ENCODE results near the gene TGFBI.

TGFBI gene

DNA sequence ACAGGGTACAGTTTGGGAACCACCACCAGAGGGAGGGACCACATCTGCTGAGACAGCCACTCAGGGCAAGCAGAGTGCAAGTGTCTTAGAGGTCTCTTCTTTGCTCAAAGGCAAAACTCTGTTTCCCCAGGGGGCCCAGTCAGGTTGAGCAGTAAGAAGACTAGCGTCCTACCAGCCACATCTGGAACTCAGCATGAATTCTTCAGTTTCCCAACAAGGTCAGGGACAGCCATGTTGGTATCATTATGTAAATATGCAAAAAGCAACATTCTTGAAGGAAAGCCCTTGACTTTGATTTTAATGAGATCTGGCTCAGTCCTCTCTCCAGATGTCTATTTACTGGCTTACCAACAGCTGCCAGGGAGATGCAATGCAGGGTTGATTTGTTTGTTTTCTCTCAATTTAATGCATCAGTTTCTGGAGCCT, 46.7 kb downstream of the TGFBI start:
- Mint-ChIP-seq H3K36me3 (no peaks in the 10 kb centered on the region), H3K4me3 (no peak overlapping the region), H3K27me3 (peaks cover 38% of the 10 kb centered on the region), H3K9me3 (peaks cover 3% of the 10 kb centered on the region), H3K4me1 (peaks cover 11% of the 10 kb centered on the region), H3K27ac (no peak overlapping the region)
- ATAC-seq = no peak

DNA sequence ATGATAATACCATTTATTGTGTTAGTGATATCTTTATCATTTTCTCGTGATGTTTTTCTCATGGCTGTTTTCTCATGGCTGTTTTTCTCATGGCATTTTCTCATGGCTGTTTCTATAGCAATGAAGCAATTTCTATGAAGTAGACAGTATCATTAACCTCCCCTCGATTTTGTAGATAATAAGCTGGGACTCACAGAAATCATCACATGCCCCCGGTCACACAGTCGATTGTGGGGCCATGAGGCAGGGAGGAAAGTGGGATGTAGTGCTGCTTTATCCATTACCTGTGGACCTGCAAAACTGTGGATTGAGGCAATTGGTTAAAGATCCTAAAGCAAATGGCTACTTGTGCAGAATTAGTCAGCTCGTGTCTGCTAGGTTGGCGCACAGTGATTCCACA, 47.3 kb downstream of the TGFBI start:
- no peak for ATAC-seq
- Mint-ChIP-seq H3K36me3 (no peaks in the 10 kb centered on the region), H3K27ac (no peak overlapping the region), H3K27me3 (peaks cover 43% of the 10 kb centered on the region), H3K9me3 (peaks cover 3% of the 10 kb centered on the region), H3K4me1 (peaks cover 14% of the 10 kb centered on the region), H3K4me3 (no peak overlapping the region)

DNA sequence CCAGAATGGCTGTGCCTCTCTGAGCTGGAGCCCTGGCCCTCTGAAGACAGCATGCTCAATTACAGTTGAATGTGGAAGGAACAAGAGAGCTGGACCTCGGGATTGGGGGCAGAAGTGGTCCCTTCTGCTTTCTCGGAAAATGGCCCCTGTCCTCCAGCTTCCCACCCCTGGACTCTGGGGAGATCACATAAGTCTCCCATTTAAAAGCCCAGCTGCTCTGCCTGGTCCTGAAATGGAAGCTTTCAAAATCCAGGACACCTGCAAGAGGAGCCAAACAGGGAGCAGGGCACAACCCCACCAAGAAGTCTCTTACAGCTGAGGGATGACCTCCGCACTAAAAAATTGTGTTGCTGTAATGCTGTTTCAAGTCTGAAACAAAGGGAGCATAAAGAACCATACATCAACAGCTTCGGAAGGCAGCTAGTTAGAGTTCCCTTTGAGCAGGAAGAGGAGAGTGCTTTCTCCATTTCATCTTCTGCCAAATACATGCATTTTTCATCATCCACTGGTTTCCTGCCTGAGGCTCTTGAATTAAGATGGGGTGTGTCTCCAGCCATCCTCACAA, 48.2 kb downstream of the TGFBI start:
- H3K36me3 Mint-ChIP-seq = no peaks in the 10 kb centered on the region
- no peak overlapping the region for H3K4me3 Mint-ChIP-seq
- no peak for ATAC-seq
- H3K27ac Mint-ChIP-seq = no peak overlapping the region
- no peaks in the 10 kb centered on the region for H3K9me3 Mint-ChIP-seq
- H3K4me1 Mint-ChIP-seq = peaks cover 14% of the 10 kb centered on the region
- peaks cover 43% of the 10 kb centered on the region for H3K27me3 Mint-ChIP-seq

DNA sequence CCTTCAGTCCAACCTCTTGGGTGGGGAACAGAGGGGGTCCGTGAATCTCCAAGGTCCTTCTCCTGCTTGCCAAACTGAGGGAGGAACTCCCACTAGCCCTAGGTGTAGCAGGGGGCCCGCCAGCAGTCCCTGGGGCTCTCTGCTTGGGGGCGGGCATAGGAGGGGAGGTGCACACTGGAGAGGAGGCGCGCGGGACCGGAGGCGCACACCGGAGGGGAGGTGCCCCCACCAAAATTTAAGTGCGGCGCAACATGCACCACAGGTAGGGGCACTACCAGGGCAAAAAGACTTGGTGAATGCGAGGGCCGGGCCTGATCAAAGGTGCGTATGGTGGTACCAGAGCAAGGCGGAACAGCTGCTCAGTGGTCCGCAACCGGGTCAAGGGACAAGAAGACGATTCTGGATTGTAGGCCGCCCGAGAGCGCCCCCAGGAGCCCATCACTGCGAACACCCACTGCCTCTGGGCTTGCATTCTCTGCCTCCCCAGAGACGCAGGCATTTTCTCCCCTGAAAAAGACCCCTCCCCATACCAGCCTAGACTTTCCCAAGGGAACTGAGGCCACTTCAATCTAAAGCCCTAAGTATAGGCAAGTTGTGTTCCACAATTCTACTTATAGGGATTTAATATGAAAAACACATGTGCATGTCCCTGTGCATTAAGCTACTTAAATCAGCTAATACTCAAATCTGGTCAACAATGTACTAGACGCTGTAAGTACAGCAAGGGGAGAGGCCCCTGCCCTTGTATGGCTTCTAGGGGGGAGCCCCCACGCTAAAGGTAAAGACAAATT, 50.6 kb downstream of the TGFBI start:
- H3K27ac Mint-ChIP-seq = peak overlapping the region; percentile 29
- H3K4me3 Mint-ChIP-seq = peak overlapping the region; percentile 78
- peaks cover 8% of the 10 kb centered on the region for H3K4me1 Mint-ChIP-seq
- peaks cover 43% of the 10 kb centered on the region for H3K27me3 Mint-ChIP-seq
- H3K36me3 Mint-ChIP-seq = no peaks in the 10 kb centered on the region
- no peaks in the 10 kb centered on the region for H3K9me3 Mint-ChIP-seq
- no peak for ATAC-seq

DNA sequence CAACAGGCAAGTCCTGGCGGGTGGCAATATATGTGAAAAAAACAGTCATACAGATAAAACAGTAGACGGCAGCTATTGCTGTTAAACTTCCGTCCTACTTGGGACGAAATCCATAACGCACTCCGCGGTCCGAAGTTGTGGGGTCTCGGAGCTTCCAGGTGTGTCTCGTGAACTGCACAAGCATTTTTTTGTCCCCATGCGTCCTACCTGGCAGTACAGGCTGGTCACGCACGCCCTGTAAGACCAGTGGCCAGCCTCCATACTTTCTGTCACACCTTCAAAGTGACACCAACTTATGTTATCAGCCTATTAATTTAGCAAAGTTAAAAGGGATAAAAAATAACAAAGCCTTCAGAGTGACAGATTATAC, 51.3 kb downstream of the TGFBI start:
- Mint-ChIP-seq H3K27me3 (peaks cover 43% of the 10 kb centered on the region), H3K9me3 (no peaks in the 10 kb centered on the region), H3K4me1 (peaks cover 8% of the 10 kb centered on the region), H3K36me3 (no peaks in the 10 kb centered on the region), H3K4me3 (peak overlapping the region; percentile 78), H3K27ac (peak overlapping the region; percentile 29)
- no peak for ATAC-seq

DNA sequence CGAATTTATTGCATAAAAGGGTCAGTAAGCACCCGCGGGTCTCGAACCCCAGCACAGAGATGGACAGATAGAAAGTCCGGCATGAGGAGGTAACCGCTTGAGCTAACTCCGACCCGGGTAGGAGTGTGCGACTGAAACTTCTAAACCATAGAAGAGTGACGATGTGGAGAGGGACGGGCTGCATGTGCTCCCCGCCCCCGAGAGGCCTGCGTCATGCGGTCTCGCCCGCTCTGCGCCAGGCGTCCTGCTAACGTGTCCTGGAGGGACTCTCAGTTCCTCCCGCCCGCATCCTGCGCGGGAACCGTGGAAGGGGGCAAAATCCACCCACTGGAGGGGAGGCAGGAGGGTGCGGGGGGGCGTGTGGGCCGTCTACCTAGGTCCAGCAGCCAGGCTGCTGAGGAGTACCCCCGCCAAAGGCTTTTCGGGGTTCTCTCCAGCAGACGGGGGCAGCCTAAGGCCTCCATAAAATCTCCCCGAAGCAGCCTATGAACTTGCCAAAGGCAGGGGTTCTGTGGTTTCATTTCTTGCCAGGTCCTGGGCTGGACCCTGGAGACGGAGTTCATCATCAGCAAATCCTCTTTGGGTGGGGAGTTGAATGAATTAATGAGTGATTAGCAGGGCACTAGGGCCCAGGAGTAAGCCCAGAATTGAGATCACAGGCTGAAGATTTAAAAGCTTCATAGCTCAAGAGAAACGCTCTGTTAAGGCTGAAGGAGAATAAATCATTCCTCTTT, 51.9 kb downstream of the TGFBI start:
- Mint-ChIP-seq H3K4me3 (peak overlapping the region; percentile 78), H3K9me3 (no peaks in the 10 kb centered on the region), H3K4me1 (peaks cover 8% of the 10 kb centered on the region), H3K27me3 (peaks cover 43% of the 10 kb centered on the region), H3K27ac (peak overlapping the region; percentile 29), H3K36me3 (no peaks in the 10 kb centered on the region)
- peak; percentile 93 for ATAC-seq

DNA sequence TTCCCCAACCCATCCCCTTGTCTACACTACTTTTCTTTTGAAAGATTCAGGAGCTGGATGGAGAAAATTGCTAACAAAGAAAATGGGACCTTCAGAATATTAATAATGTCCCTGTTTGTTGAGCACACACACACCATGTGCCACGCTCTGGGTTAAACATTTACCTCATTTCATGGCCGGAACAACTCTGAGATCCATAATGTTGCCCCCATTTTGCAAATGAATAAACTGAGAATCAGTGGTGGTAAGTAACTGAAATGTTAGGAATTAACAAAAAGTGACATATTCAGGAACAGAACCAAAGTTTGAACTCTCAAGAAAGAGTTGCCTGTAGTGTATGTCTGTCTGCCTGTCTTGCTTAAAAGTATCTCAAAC, 52.4 kb downstream of the TGFBI start:
- H3K9me3 Mint-ChIP-seq = no peaks in the 10 kb centered on the region
- peaks cover 43% of the 10 kb centered on the region for H3K27me3 Mint-ChIP-seq
- peaks cover 8% of the 10 kb centered on the region for H3K4me1 Mint-ChIP-seq
- no peak overlapping the region for H3K27ac Mint-ChIP-seq
- no peaks in the 10 kb centered on the region for H3K36me3 Mint-ChIP-seq
- H3K4me3 Mint-ChIP-seq = no peak overlapping the region
- ATAC-seq = no peak

DNA sequence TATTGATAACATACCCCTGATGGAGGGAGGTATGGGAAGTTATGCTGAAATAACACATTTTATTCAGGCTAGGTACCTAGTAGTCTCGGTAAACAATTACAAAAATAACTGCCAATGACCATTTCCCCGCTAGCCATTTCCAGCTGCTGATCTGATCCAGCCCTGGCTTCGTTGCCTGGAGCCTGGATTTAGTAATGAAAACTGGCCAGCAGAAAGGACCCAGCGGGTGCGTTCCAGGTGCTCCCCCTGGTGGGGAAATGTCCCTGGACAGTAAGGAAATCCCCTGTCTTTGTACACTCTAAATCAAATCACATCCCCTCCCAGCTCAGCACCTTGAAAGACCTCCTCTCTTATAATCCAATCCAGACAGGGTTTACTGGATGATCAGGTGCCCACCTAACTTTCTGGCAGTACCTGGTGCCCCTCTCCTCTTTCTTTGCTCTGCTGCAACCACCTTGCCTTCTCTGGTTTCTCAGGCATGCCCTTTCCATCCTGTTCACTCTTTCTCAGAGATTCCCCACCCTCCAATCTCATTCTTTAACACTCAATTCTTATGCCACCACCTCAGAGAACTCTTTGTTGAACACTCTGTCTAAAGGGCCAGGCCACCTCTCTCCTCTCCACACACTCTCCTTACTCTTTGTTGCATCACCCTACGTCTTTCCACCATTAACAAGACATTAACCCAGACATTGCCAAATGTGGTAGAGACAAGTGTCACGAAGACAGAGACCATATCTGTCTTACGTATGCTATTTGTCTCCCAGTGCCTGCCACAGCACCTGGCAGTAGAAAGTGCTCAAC, 53.8 kb downstream of the TGFBI start:
- Mint-ChIP-seq H3K36me3 (no peaks in the 10 kb centered on the region), H3K27me3 (peaks cover 32% of the 10 kb centered on the region), H3K9me3 (no peaks in the 10 kb centered on the region), H3K4me1 (peaks cover 8% of the 10 kb centered on the region), H3K4me3 (no peak overlapping the region), H3K27ac (no peak overlapping the region)
- no peak for ATAC-seq

DNA sequence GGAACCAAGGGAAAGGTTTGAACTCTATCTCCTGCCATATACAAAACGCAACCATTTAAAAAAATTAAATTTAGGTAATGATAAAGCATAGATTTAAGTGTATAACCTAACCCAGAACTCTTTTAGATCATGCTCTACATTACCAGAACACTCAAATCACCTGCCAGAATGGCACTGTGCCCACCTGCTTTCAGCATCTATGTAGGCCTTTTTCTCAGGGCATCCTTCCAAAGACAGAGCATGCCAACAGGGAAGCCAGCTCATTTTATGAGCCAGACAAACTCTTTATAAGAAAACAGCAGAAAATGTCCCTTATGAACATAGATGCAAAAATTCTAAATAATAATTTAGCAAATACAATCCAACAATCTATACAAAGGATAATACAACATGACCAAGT, 55.9 kb downstream of the TGFBI start:
- Mint-ChIP-seq H3K9me3 (no peaks in the 10 kb centered on the region), H3K4me1 (peaks cover 8% of the 10 kb centered on the region), H3K27me3 (peaks cover 12% of the 10 kb centered on the region), H3K4me3 (no peak overlapping the region), H3K36me3 (no peaks in the 10 kb centered on the region), H3K27ac (no peak overlapping the region)
- no peak for ATAC-seq

DNA sequence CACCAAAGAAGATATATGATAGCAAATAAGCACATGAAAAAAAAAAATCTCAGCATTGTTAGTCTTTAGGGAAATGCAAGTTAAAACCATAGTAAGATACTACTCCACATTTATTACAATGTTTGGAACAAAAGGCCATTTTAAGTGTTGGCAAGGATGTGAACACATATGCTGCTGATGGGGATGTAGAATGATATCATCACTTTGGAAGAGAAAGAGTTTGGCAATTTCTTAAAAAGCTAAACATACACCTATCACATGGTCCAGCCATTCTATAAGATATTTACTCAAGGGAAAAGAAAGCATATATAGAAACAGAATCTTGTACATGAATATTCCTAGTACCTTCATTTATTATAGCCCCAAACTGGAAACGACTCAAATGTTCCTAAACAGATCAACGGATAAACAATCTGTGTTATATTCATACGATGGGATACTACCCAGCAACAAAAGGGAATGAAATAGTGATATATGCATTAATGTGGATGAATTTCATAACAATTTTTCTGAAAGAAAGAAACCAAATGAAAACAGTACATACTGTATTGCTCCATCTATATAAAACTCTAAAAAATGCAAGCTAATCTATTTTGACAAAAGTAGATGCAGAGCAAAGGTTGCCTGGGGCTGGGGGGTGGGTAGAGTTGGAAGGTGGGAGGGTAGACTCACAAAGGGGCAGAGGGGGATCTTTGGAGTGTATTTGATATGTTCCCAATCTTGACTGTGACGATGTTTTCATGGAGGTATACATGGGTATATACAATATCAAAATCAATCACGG, 58.2 kb downstream of the TGFBI start:
- no peaks in the 10 kb centered on the region for H3K9me3 Mint-ChIP-seq
- no peaks in the 10 kb centered on the region for H3K27me3 Mint-ChIP-seq
- H3K27ac Mint-ChIP-seq = no peak overlapping the region
- no peaks in the 10 kb centered on the region for H3K36me3 Mint-ChIP-seq
- no peaks in the 10 kb centered on the region for H3K4me1 Mint-ChIP-seq
- H3K4me3 Mint-ChIP-seq = no peak overlapping the region
- no peak for ATAC-seq

DNA sequence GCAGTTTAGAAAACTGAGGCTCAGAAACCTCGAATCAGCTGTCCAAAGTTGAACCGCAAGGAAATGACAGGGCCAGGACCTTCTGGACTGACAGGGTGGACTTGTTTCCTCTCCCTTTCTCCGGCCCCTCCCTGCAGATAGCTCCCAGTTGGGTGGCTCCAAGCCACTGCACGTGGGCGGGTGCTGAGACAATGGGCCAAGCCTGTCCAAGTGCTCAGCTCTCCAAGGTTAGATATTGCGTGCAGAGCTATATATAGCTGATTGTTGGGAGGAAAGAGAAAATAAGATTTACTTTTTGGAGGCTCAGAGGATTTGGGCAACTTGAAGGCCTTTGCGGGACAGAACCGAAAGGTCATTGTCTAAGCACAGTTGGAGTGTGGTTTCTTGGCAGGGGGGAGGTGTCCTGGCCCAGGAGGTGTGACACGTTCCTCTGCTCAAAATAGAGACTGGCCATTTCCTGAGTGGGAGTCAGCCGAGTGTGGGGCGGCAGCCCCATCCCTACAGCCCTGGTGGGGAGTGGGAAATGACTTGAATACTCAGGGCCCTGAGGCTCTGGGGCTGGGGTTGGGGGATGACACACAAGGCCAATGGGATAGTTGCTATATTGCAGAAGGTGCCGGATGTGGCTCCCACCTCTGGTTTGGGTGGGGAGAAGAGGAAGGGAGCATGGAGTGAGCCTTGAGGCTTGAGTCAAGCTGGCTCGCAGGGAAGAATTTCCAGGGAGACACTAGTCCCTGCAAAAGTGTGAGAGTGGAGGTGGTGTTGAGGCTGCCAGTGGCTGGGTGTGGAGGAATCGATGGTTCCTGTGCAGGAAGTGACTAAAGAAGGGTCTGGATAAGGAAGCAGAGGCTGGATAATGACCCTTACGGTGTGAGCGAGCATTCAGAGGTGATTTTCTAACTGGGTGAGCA, 59.4 kb downstream of the TGFBI start:
- no peaks in the 10 kb centered on the region for H3K27me3 Mint-ChIP-seq
- no peaks in the 10 kb centered on the region for H3K9me3 Mint-ChIP-seq
- no peak overlapping the region for H3K4me3 Mint-ChIP-seq
- no peaks in the 10 kb centered on the region for H3K4me1 Mint-ChIP-seq
- no peak overlapping the region for H3K27ac Mint-ChIP-seq
- peak; percentile 12 for ATAC-seq
- H3K36me3 Mint-ChIP-seq = no peaks in the 10 kb centered on the region

DNA sequence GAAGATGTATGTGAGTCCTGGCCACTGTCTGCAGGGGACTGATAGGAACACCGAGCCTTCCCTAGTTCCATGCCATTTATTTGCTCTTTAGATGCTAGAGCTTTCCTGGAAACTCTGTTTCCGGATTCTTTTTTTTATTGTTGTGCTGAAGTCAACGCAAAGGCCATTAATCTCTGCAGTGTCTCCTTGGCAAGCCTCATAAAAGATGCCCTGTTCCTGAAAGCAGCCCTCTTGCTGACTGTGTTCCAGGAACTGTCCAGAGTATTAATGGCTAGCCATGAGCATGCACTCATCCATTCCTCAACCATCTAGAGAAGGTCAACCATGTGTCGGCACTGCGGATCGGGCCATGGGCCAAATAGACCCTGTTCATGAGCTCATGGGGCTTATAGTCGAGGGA, 61.0 kb downstream of the TGFBI start:
- no peak overlapping the region for H3K4me3 Mint-ChIP-seq

DNA sequence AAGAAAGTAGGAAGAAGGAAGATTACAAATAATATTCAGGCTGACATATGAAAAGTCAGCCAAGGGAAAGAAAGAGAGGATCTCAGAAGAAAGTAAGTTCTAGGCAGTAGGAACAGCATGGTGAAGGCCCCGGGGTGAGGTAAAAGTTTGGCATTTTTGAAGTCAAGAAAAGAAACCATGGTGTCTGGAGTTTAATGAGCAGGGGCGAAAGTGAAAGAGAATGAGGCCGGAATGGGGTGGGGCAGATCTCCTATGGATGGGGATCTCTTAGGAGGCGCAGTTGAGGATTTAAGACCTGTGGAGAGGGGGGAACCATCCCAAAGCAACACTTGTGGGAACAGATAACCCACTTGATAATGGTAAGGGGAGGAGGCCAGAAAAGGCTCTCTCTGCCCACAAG, 61.5 kb downstream of the TGFBI start:
- no peaks in the 10 kb centered on the region for H3K9me3 Mint-ChIP-seq
- no peaks in the 10 kb centered on the region for H3K36me3 Mint-ChIP-seq
- no peak overlapping the region for H3K4me3 Mint-ChIP-seq
- no peaks in the 10 kb centered on the region for H3K4me1 Mint-ChIP-seq
- H3K27me3 Mint-ChIP-seq = no peaks in the 10 kb centered on the region
- H3K27ac Mint-ChIP-seq = no peak overlapping the region
- ATAC-seq = no peak

More for the DNA sequence above, 61.0 kb downstream of the TGFBI start:
- Mint-ChIP-seq H3K27ac (no peak overlapping the region), H3K36me3 (no peaks in the 10 kb centered on the region), H3K9me3 (no peaks in the 10 kb centered on the region), H3K27me3 (no peaks in the 10 kb centered on the region), H3K4me1 (no peaks in the 10 kb centered on the region)
- no peak for ATAC-seq

Measured in stimulated activated memory B cell treated with anti-CD40 and anti-IgM and Interleukin-4, amounts not matched to agents 10 μg/mL and 1 μg/mL and 100 μg/mL, for 72 hours (primary cell).